Measurements from ENCODE around the gene ABLIM2.

ABLIM2 gene

DNA sequence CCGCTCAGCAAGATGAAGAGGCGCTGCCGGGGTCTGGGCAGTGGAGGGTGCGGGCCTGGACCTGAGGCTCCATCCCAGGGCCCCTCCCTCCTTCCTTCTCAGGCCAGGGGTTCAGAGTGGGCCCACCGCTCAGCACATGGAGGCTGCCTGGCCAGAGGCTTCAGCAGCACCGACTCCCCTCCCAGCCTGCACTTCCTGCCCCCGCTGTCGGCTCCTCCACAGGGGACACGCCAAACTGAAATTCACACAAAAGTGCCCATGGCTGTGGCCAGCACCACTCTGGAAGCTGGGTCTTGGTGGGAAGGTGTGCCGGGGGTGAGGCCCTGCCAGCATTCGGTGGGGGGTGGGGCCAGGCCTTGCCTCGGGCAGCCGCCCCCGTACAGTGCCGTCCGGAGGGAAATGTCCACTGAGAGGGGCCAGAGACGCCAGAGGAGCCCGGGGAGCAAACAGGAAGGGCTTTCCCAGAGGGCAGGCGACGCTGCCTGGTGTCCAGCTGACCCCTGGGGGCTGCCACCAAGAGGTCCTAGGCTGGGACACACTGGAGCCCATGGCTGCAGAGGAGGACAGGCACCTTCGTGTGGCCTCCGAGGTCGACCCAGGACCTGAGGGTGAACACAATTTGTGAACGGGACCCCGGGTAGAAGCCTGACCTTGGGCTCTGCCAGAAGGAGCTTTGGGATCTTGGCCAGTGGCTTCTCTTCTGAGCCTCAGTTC is 134.4 kb downstream of the ABLIM2 start:
- DNase-seq (ENCODE audit: extremely low read depth, low read depth), result no peak
- TF ChIP-seq, protein P1, sequence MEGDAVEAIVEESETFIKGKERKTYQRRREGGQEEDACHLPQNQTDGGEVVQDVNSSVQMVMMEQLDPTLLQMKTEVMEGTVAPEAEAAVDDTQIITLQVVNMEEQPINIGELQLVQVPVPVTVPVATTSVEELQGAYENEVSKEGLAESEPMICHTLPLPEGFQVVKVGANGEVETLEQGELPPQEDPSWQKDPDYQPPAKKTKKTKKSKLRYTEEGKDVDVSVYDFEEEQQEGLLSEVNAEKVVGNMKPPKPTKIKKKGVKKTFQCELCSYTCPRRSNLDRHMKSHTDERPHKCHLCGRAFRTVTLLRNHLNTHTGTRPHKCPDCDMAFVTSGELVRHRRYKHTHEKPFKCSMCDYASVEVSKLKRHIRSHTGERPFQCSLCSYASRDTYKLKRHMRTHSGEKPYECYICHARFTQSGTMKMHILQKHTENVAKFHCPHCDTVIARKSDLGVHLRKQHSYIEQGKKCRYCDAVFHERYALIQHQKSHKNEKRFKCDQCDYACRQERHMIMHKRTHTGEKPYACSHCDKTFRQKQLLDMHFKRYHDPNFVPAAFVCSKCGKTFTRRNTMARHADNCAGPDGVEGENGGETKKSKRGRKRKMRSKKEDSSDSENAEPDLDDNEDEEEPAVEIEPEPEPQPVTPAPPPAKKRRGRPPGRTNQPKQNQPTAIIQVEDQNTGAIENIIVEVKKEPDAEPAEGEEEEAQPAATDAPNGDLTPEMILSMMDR (IDR thresholded peaks at IDR 0.05; ENCODE audit: low read depth, low read length), result no peak

DNA sequence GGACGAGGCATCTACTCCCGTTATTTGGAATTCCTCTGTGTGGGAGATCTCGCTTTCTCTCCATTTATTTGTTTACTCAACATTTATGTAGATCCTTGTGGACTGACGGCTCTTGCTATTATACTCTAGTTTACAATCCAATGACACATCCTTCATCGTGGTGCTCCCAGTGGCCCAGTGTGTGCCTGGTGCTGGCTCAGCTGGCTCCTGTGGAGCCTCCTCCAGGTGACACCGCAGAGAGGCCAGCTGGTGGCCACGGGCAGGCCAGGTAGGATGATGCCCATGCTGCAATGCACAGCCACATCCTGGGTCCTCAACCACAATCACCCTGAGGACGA is 134.9 kb downstream of the ABLIM2 start:
- TF ChIP-seq, protein P1 (IDR thresholded peaks at IDR 0.05; ENCODE audit: low read depth, low read length), result no peak
- no peak for DNase-seq (ENCODE audit: extremely low read depth, low read depth)

DNA sequence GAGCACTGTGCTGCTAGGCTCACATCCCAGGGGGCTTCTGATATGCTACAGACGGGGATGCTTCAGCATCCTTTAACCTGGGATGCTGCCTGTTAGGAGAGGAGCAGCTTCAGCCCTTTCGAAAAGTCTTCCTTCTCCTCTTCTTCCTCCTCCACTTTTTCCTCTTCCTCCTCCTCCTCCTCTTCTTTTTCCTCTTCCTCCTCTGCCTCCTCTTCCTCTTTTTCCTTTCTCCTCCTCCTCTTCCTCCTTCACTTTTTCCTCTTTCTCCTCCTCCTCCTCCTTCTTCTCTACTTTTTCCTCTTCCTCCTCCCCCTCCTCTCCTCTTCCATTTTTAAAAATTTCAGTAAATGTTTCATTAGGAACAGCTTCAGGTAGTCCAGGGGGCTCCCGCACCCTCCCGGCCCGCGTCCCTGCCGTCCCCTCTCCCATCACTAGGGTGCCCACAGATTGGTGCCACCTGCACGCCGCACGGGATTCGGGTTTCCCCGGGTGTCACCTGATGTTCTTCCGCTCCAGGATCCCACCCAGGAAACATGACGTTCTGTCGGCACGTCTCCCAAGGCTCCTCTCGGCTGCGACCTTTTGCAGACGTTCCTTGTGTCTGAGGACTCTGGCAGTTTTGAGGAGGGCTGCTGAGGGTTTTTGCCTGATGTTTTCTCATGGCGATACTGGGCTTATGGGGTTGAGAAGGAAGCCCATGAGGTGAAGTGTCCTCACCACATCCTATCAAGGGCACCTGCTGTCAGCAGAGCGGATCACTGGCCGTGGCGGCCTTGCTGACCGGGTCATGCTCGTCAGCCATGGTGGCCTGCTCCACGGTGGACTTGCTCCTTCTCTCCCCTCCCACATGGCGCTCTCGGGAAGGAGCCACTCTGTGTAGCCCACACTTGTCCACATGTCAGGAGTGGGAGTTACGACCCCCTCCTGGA is 135.6 kb downstream of the ABLIM2 start:
- TF ChIP-seq, protein P1 (IDR thresholded peaks at IDR 0.05; ENCODE audit: low read depth, low read length), result no peak
- no peak for DNase-seq (ENCODE audit: extremely low read depth, low read depth)

DNA sequence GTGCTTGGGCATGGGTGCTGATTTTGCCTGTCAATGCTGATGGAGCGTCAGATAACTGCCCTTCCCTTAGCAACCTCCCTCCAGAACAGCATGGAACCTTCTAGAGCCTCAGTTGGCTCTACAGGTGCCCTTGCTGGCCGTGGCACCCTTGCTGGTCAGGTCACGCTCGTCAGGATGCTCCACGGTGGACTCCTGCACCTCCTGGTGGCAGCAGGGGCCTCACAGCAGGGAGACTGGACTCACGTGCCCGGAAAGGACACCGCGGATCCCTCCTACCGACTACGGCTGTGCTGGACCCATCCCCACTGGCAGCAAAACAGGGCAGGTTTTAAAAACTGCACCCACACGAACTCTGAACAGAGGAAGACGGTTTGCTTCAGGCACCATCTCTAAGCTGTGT is 136.8 kb downstream of the ABLIM2 start:
- TF ChIP-seq, protein P1 (IDR thresholded peaks at IDR 0.05; ENCODE audit: low read depth, low read length), result no peak; the same call in 1 of the 2 replicates
- no peak for DNase-seq (ENCODE audit: extremely low read depth, low read depth)

DNA sequence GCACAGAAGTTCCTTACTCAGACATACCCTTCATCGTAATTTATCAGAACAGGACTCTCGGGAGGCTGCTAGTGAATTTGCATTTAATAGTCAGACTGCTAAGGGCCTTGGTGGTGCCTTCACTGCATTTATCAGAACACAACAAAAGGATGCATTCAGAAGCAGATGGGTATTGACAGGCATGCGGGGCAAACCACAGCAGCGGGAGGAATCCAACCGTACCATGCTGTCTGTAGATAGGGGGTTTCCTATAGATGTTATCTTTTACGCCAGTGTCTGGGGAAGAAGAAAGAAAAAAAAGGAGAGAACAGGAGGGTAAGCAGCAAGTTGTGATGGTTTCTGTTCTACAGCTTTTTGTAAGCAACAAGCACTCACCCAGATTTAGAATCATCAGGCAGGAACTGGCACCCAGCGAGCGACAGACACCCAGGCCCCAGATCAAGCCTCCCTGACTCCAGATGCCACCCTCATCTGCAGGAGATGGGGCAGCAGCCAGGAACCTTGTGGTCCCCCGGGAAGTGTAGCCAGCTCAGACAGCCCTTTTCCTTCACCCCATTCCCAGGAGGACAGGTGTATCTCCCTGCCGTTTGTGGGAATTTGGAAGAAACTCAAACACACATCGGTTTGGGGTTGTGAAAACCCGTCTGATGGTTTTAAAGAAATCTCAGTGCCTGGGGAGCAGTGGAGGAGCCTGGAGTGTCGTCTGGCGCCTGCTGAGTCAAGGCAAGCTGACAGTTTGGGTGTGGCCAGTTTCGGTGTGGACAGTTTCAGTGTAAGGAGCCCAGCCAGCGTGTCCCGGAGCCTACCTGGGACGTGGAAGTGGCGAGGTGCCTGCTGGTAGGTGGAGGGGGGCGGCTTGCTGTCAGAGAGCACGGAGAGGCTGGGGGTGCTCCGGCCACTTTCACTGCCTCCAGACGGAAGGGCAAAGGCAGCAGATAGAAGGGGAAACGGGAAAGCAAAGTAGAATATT is 138.9 kb downstream of the ABLIM2 start:
- DNase-seq (ENCODE audit: extremely low read depth, low read depth), result no peak

DNA sequence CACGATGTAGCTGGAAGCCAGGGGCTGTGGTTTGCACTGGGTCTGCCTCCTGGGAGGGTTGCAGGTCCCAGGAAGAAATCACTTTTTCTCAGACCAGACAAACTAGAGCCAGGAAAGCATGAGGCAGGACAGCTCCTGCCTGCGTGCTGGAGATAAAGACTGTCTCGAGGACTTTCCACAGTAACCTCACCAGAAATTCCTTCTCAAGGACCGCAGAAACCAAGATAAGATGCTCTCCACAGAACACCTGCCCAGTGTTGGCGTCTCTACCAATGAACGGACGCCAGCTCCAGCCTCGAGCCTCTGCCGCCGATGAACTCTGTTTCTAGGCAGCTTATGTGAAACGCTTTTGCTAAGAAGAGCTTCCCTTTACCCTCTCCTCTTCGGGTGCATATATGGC is 142.1 kb downstream of the ABLIM2 start:
- TF ChIP-seq, protein P1 (IDR thresholded peaks at IDR 0.05; ENCODE audit: low read depth, low read length), result no peak
- DNase-seq (ENCODE audit: extremely low read depth, low read depth), result no peak

More for the DNA sequence above, 138.9 kb downstream of the ABLIM2 start:
- TF ChIP-seq, protein P1 (IDR thresholded peaks at IDR 0.05; ENCODE audit: low read depth, low read length), result no peak

Measured in AG09319 (cell line).